H1 (cell line): ENCODE measurements around the gene CCNI. TPM values are rescaled to one million over a fixed set of nuclear protein-coding genes. Genes with fewer than 3 reads are reported as not detected.

Source experiments
- CTCF ChIA-PET: fragments of 300-600 bp; sonication (Branson Sonifier 250); formaldehyde crosslinking; loops from one replicate; lab custom pipeline; 2021; ENCODE audit not compliant: partially characterized antibody; lab: Charles Lee
- POLR2A ChIA-PET: fragments of 300-600 bp; sonication (Branson Sonifier 250); formaldehyde crosslinking; loops from one replicate; lab custom pipeline; 2021; ENCODE audit warnings: inconsistent platforms; ENCODE audit not compliant: partially characterized antibody; lab: Charles Lee
- DNase-seq, 2 experiments: peaks; one replicate each; pipeline versions ENCODE4 v3.0.0 to v3.0.0-alpha.2; 2010 to 2022; ENCODE audit warnings: low spot score in 2 of 2, low read depth in 1 of 2, mixed read lengths in 1 of 2
- FAIRE-seq: peaks from 2 replicates; lab custom pipeline; 2011; peaks lifted over from hg19 to GRCh38; lab: Jason Lieb, UNC
- H2AFZ ChIP-seq: 2 replicates; pipeline ENCODE4 v1.8.1; 2012; ENCODE audit warnings: low read length, inconsistent platforms
- H2AK5ac ChIP-seq: 2 replicates; pipeline ENCODE4 v1.6.1; 2013; ENCODE audit warnings: low read depth, low read length
- H2BK120ac ChIP-seq: replicated peaks from 2 replicates; pipeline ENCODE3; 2013; ENCODE audit warnings: low read depth, low read length, inconsistent platforms
- H2BK12ac ChIP-seq: 2 replicates; pipeline ENCODE4 v1.6.1; 2013; ENCODE audit warnings: low read depth, low read length
- H2BK15ac ChIP-seq: 2 replicates; pipeline ENCODE4 v1.6.1; 2013; ENCODE audit warnings: low read length
- H2BK20ac ChIP-seq: 2 replicates; pipeline ENCODE4 v1.6.1; 2013; ENCODE audit warnings: low read length
- H2BK5ac ChIP-seq: 2 replicates; pipeline ENCODE4 v1.6.1; 2013; ENCODE audit warnings: low read depth, low read length
- H3K14ac ChIP-seq: 2 replicates; pipeline ENCODE4 v1.6.1; 2013; ENCODE audit warnings: inconsistent platforms; ENCODE audit not compliant: insufficient read length
- H3K18ac ChIP-seq: 2 replicates; pipeline ENCODE4 v1.6.1; 2013; ENCODE audit warnings: low read length; ENCODE audit errors: extremely low read depth
- H3K23ac ChIP-seq: 2 replicates; pipeline ENCODE4 v1.6.1; 2013; ENCODE audit warnings: inconsistent platforms; ENCODE audit not compliant: insufficient read length
- H3K23me2 ChIP-seq: 2 replicates; pipeline ENCODE4 v1.6.1; 2013; ENCODE audit warnings: low read depth, low read length
- H3K27ac ChIP-seq: 2 replicates; pipeline ENCODE4 v1.6.1; 2011; ENCODE audit warnings: low read depth, low read length, inconsistent platforms
- H3K27me3 ChIP-seq, 4 experiments: replicated peaks in 1 of 4; 1 replicate in 1 of 4; 2 replicates in 3 of 4; pipeline versions ENCODE4 v1.6.1 to v1.8.1; 2011 to 2013; ENCODE audit warnings: low read length in 3 of 4, mild to moderate bottlenecking in 3 of 4, inconsistent platforms in 2 of 4, mixed read lengths in 2 of 4, moderate library complexity in 1 of 4; ENCODE audit not compliant: control insufficient read depth in 3 of 4, insufficient read depth in 3 of 4; ENCODE audit errors: extremely low read depth in 1 of 4
- H3K36me3 ChIP-seq, 4 experiments: 2 replicates each; pipeline versions ENCODE4 v1.6.1 to v1.8.1; 2011 to 2013; ENCODE audit warnings: mild to moderate bottlenecking in 4 of 4, low read length in 3 of 4, moderate library complexity in 2 of 4, control low read depth in 1 of 4, inconsistent platforms in 1 of 4; ENCODE audit not compliant: insufficient read depth in 4 of 4, control insufficient read depth in 2 of 4
- H3K4ac ChIP-seq: replicated peaks from 2 replicates; pipeline ENCODE3; 2013; ENCODE audit warnings: low read length, low read depth, mixed read lengths, inconsistent platforms; ENCODE audit not compliant: insufficient read length
- H3K4me1 ChIP-seq, 4 experiments: replicated peaks in 1 of 4; 1 replicate in 1 of 4; 2 replicates in 3 of 4; pipeline versions ENCODE4 v1.6.1 to v1.8.1; 2011 to 2013; ENCODE audit warnings: low read length in 3 of 4, inconsistent platforms in 2 of 4, mixed read lengths in 1 of 4; ENCODE audit not compliant: insufficient read depth in 4 of 4, control insufficient read depth in 3 of 4
- H3K4me2 ChIP-seq, 2 experiments: 2 replicates each; pipeline versions ENCODE4 v1.6.1 to v1.8.1; 2011 to 2013; ENCODE audit warnings: low read depth in 2 of 2, low read length in 2 of 2, control low read depth in 1 of 2, inconsistent platforms in 1 of 2, mild to moderate bottlenecking in 1 of 2; ENCODE audit not compliant: insufficient read depth in 1 of 2
- H3K4me3 ChIP-seq, 4 experiments: fragments of 200-600, 300-600 bp in 1 of 4; sonication (generic), shearing (Covaris generic), sonication (Bioruptor Twin) in 1 of 4; 2 replicates each; pipeline versions ENCODE4 v1.5.1 to v1.8.1; 2011 to 2016; ENCODE audit warnings: low read length in 4 of 4, low read depth in 3 of 4, control low read depth in 2 of 4, inconsistent platforms in 2 of 4, mild to moderate bottlenecking in 2 of 4, mixed read lengths in 1 of 4, moderate library complexity in 1 of 4; ENCODE audit not compliant: insufficient read depth in 2 of 4; ENCODE audit errors: extremely low read depth in 1 of 4
- H3K56ac ChIP-seq: replicated peaks from 2 replicates; pipeline ENCODE3; 2013; ENCODE audit warnings: low read depth, mild to moderate bottlenecking, mixed read lengths, low read length, inconsistent platforms; ENCODE audit not compliant: insufficient read length
- H3K79me1 ChIP-seq: 2 replicates; pipeline ENCODE4 v1.6.1; 2013; ENCODE audit warnings: low read depth, low read length, control low read depth
- H3K79me2 ChIP-seq, 2 experiments: 2 replicates each; pipeline versions ENCODE4 v1.6.1 to v1.8.1; 2012 to 2013; ENCODE audit warnings: low read length in 2 of 2, mild to moderate bottlenecking in 2 of 2, inconsistent platforms in 1 of 2; ENCODE audit not compliant: insufficient read depth in 2 of 2, control insufficient read depth in 1 of 2
- H3K9ac ChIP-seq, 4 experiments: replicated peaks in 1 of 4; 1 replicate in 1 of 4; 2 replicates in 3 of 4; pipeline versions ENCODE4 v1.6.1 to v1.8.1; 2011 to 2013; ENCODE audit warnings: low read depth in 3 of 4, low read length in 3 of 4, control low read depth in 2 of 4, mild to moderate bottlenecking in 2 of 4, moderate library complexity in 2 of 4, inconsistent platforms in 1 of 4; ENCODE audit errors: extremely low read depth in 1 of 4
- H3K9me3 ChIP-seq, 2 experiments: 2 replicates each; pipeline versions ENCODE4 v1.6.1 to v1.8.1; 2012 to 2013; ENCODE audit warnings: mild to moderate bottlenecking in 2 of 2, moderate library complexity in 2 of 2, control low read depth in 1 of 2, inconsistent platforms in 1 of 2, low read depth in 1 of 2, low read length in 1 of 2, mixed read lengths in 1 of 2; ENCODE audit not compliant: insufficient read depth in 2 of 2
- H4K20me1 ChIP-seq, 2 experiments: replicated peaks in 1 of 2; 2 replicates each; pipeline versions ENCODE3 to v1.8.1; 2011 to 2013; ENCODE audit warnings: inconsistent platforms in 2 of 2, low read length in 2 of 2, mild to moderate bottlenecking in 1 of 2; ENCODE audit not compliant: insufficient read depth in 2 of 2, control insufficient read depth in 1 of 2
- H4K5ac ChIP-seq: 2 replicates; pipeline ENCODE4 v1.6.1; 2013; ENCODE audit warnings: low read length, low read depth, mixed read lengths, inconsistent platforms; ENCODE audit not compliant: insufficient read length
- H4K8ac ChIP-seq: 2 replicates; pipeline ENCODE4 v1.8.0; 2013; ENCODE audit warnings: mild to moderate bottlenecking, moderate library complexity, low read length, inconsistent platforms; ENCODE audit not compliant: insufficient read depth; ENCODE audit errors: extremely low read depth
- H4K91ac ChIP-seq: replicated peaks from 2 replicates; pipeline ENCODE3; 2013; ENCODE audit warnings: low read length, mixed read lengths, inconsistent platforms; ENCODE audit not compliant: insufficient read length
- KDM5A ChIP-seq: fragments of 200-600 bp; IDR thresholded peaks from 2 replicates; pipeline ENCODE4 v1.7.1; 2012; ENCODE audit warnings: mild to moderate bottlenecking, low read length, inconsistent platforms, mixed read lengths
- SIRT6 ChIP-seq: IDR thresholded peaks from one replicate; pipeline ENCODE4 v1.7.1; 2012; ENCODE audit warnings: low read length, inconsistent platforms
- SP1 ChIP-seq: IDR thresholded peaks from 2 replicates; pipeline ENCODE4 v1.6.1; 2011; ENCODE audit warnings: low read depth, low read length
- SUZ12 ChIP-seq: fragments of 200-600 bp; sonication (generic); IDR thresholded peaks from 2 replicates; pipeline ENCODE4 v1.6.1; 2012; ENCODE audit warnings: mild to moderate bottlenecking, inconsistent platforms, low read length, moderate library complexity, mixed read lengths
- USF2 ChIP-seq: IDR thresholded peaks from 2 replicates; pipeline ENCODE4 v1.6.1; 2011; ENCODE audit warnings: low read length, improper control_type of control experiment
- WGBS, 2 experiments: shearing (Covaris generic) in 1 of 2; methylation state at CpG; one replicate each; pipeline versions ENCODE4 v1.1.6 to v1.1.7; 2013 to 2015; ENCODE audit warnings: low lambda C conversion rate in 2 of 2, mixed read lengths in 2 of 2, inconsistent platforms in 1 of 2, low coverage in 1 of 2, missing lambda C conversion rate in 1 of 2; ENCODE audit not compliant: insufficient replicate concordance in 2 of 2, insufficient coverage in 1 of 2, insufficient read length in 1 of 2; ENCODE audit errors: extremely low coverage in 1 of 2, missing lambda C conversion rate in 1 of 2; 5-methylcytosine and 5-hydroxymethylcytosine counted together
- polyA plus RNA-seq, 7 experiments: library from polyadenylated mRNA; depleted of rRNA in 3 of 7; stranded (reverse) in 5 of 7; unstranded in 2 of 7; fragments of >200 nt in 5 of 7; fragments of 200-250 nt in 2 of 7; gene quantifications; 1 replicate in 5 of 7; 2 replicates in 1 of 7; 4 replicates in 1 of 7; pipeline versions ENCODE4 v1.2.1 to v1.2.3, GENCODE V29; 2011 to 2013; ENCODE audit warnings: missing spikeins in 2 of 7, mixed read lengths in 2 of 7
- total RNA-seq: library from RNA; stranded (reverse); fragmentation: NEBNext Ultra II Directional; extraction: Animal tissue kit (Norgen Biotek cat#: 25700); gene quantifications from 2 replicates; pipeline ENCODE4 v1.2.1, GENCODE V29; 2021

The CCNI gene
- total and polyA plus RNA-seq, 2 of the 8 experiments (the other 6 are each of a cell fraction or from before 2014, with no cell fraction given): 97.8 to 234 TPM

GRCh38 chr4:77079281-77079680, 3.5 kb upstream of the CCNI start:
- Histone ChIP-seq H3K4me1 (peaks cover 0 to 6% (median under 1%) of the 10 kb centered on the region in 4 experiments; a peak in 2 of 7 replicates), H3K56ac (no peak overlapping the region), H3K9me3 (no peaks in the 10 kb centered on the region), H3K27ac (no peak overlapping the region), H2BK120ac (no peak overlapping the region), H4K5ac (no peak overlapping the region), H2BK5ac (no peak overlapping the region), H3K79me1 (no peaks in the 10 kb centered on the region; the same call in 1 of the 2 replicates), H2BK20ac (no peak overlapping the region), H3K14ac (no peak overlapping the region), H4K8ac (no peak overlapping the region), H3K27me3 (no peaks in the 10 kb centered on the region), H4K20me1 (peaks cover 6 to 7% of the 10 kb centered on the region in 2 experiments), H3K4me2 (no peak overlapping the region), H3K9ac (no peak overlapping the region), H3K4me3 (no peak overlapping the region), H3K4ac (no peak overlapping the region), H3K23ac (no peak overlapping the region), H2AFZ (no peak overlapping the region), H2AK5ac (no peak overlapping the region), H3K23me2 (peaks cover 6% of the 10 kb centered on the region), H2BK15ac (no peak overlapping the region), H3K36me3 (no peaks in the 10 kb centered on the region), H4K91ac (no peak overlapping the region), H2BK12ac (no peak overlapping the region), H3K79me2 (peaks cover 5 to 9% of the 10 kb centered on the region in 2 experiments), H3K18ac (no peak overlapping the region)
- FAIRE-seq (no peak), DNase-seq (no peak)
- WGBS, 2 experiments: 92% methylated on average over 5 of the region's 5 CpGs; no CpG with 5 or more reads in 1 of the 2 experiments
- ChIA-PET CTCF (interaction anchor here (0.6 to 8.2 kb wide), 7 partner anchors 16 to 284 kb away, joined by 3 to 73 read pairs (median 4); no protein-coding TSS in a partner anchor), POLR2A (interaction anchor here (1.1 kb wide), 1 partner anchor 76 kb away, joined by 4 read pairs; no protein-coding TSS in a partner anchor)
- no peak for TF ChIP-seq SIRT6
- TF ChIP-seq SUZ12: no peak
- TF ChIP-seq USF2: no peak
- TF ChIP-seq KDM5A: no peak
- no peak for TF ChIP-seq SP1
